GM18519 (cell line): ENCODE results near the gene RASIP1.

Experiments
- ATAC-seq: cut with Tn5 transposase; IDR thresholded peaks from one replicate; pipeline ENCODE4 v1.9.1; 2021; ENCODE audit warnings: mild to moderate bottlenecking, moderate library complexity; ENCODE audit not compliant: unreplicated experiment, low FRiP score

Gene RASIP1

GRCh38 chr19:48678201-48678600, 62.2 kb downstream of the RASIP1 start:
- ATAC-seq = no peak

- ATAC-seq = no peak
Measured at GRCh38 chr19:48676887-48677286, 63.5 kb downstream of the RASIP1 start.

GRCh38 chr19:48676487-48676886, 63.9 kb downstream of the RASIP1 start:
- no peak for ATAC-seq

- ATAC-seq = no peak
Measured at GRCh38 chr19:48674921-48675824, 65.2 kb downstream of the RASIP1 start.

GRCh38 chr19:48674216-48674809, 66.1 kb downstream of the RASIP1 start:
- no peak for ATAC-seq

GRCh38 chr19:48673436-48674100, 66.8 kb downstream of the RASIP1 start:
- no peak for ATAC-seq

GRCh38 chr19:48672994-48673393, 67.4 kb downstream of the RASIP1 start, which contains the start of gene NTN5:
NTN5 (minus strand) TSS chr19:48673017; CDS start chr19:48670986, 2,031 bp downstream.
- ATAC-seq = no peak

- ATAC-seq = no peak
Measured at GRCh38 chr19:48671446-48671995, 68.9 kb downstream of the RASIP1 start.

GRCh38 chr19:48670699-48671445, 69.5 kb downstream of the RASIP1 start:
- no peak for ATAC-seq
